GM12865 (cell line): ENCODE measurements around the gene ETV6.
A peak's percentile ranks its signal among the peaks of the same experiment; 100 is the strongest.

Source experiments
- DNase-seq: peaks from one replicate; pipeline ENCODE4 v3.0.0; 2010; ENCODE audit warnings: low read depth
- H3K4me3 ChIP-seq: 2 replicates; pipeline ENCODE4 v1.5.1; 2011; ENCODE audit warnings: mild to moderate bottlenecking, low read depth, low read length, control low read depth
- CTCF ChIP-seq: IDR thresholded peaks from 2 replicates; pipeline ENCODE4 v1.5.1; 2011; ENCODE audit warnings: low read length, control low read depth, low read depth, inconsistent platforms; ENCODE audit not compliant: insufficient read depth; ENCODE audit errors: missing control alignments

The ETV6 gene

GRCh38 chr12:11832093-11832492, 182.6 kb downstream of the ETV6 start:
- TF ChIP-seq CTCF, result no peak
- peak; percentile 64 for DNase-seq
- no peak overlapping the region for H3K4me3 ChIP-seq

DNA sequence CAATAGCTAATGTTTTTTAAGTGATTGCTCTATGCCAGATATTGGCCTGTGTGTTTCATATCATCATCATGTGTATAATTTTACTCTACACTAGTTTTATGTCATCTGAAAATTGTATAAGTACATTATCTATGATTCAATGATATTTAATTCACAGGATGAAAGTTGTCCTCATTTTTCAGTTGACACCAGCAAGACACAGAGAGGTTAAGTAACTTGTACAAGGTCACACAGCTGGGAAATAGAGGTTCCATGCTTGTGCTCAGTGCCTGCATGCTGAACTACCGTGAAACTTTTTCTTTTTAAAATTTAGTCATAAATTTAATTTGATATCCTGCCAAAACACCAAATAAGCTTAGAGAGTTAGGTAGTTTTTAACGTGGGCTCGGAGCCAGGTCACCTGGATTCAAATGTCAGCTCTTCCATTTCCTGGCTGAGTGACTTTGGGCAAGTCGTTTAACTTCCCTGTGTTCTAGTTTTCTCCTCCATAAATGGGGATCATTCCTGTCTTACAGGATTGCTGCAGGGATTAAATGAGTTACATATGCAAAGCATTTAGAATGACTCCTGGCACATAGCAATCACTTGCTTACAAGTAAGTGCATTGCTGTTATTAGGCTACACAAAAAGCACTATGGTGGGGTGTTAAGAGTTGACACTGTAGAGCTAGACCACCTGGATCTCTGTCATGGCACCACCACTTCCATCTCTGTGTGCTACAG, 183.9 kb downstream of the ETV6 start:
- TF ChIP-seq CTCF, result no peak
- no peak for DNase-seq
- H3K4me3 ChIP-seq, result no peak overlapping the region

DNA sequence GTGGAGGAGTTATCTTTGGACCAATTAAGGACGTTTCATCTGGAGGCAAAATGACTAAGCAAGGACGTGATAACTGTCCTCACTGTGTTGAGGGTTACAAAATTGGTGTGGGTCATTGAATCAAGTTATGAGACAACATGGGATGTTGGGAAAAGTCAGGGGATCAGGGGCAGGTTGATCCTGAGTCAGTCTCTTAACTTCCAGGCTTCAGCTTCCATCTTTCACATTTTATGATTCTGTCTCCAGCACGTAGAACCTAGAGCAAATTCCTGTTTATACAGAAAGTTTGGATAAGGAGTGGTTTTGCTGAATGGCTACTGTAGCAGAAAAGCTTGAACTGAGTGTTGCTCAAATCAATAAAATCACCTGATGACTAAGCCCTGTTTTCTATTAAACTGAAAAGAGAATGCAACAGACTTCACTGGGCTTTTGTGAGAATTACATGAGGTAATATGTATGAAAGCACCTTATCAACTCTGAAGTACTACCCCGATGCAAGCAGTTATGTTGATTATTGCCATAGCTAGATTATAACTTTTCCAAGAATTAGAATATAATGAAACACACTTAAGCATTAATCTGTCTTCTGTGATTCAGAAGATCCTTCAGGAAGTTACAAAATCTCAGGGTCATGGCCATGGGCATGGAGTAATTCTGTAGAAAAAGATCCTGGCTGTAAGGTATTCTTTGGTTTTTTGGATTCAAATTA, 184.8 kb downstream of the ETV6 start:
- DNase-seq, result peak; percentile 42
- TF ChIP-seq CTCF, result no peak
- H3K4me3 ChIP-seq, result no peak overlapping the region

DNA sequence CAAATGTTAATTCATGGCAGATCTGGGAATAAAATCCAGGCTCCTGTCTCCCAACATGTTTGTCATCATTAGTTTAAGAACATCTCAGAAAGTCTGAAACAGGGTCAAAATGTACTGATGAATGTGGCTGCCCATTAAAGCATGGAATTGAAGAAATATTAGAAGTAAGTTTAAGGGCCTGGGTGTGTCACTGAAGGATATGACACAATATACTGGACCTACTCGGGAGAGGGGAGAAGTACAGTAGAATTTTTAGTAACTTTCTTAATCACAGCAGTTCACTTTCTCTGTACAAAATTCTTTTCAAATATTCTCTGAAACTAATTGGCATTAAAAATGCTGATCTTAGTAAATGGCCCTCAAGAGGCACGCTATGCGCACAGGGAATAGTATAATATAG, 185.5 kb downstream of the ETV6 start:
- no peak for TF ChIP-seq CTCF
- no peak for DNase-seq

GRCh38 chr12:11836282-11837151, 187.0 kb downstream of the ETV6 start:
- peak; percentile 98 for DNase-seq
- TF ChIP-seq CTCF, result no peak
- H3K4me3 ChIP-seq, result no peak overlapping the region

More for the DNA sequence above, 185.5 kb downstream of the ETV6 start:
- no peak overlapping the region for H3K4me3 ChIP-seq

- no peak for TF ChIP-seq CTCF
- no peak overlapping the region for H3K4me3 ChIP-seq
- DNase-seq, result no peak
These were observed 187.9 kb downstream of the ETV6 start for GRCh38 chr12:11837216-11837934.
